K562 (cell line): ENCODE measurements around the gene ZBTB9. TPM values are rescaled to one million over a fixed set of nuclear protein-coding genes. Genes with fewer than 3 reads are reported as not detected.

Experiments used
- ARNT ChIP-seq, 2 experiments: fragments of 450-650 bp; IDR thresholded peaks; 2 replicates each; pipeline ENCODE4 v1.6.1; 2016; ENCODE audit warnings: mild to moderate bottlenecking in 1 of 2
- DPF2 ChIP-seq: fragments of 450-650 bp; IDR thresholded peaks from 2 replicates; pipeline ENCODE4 v1.6.1; 2016
- ELF2 ChIP-seq: fragments of 250-450 bp; sonication (Bioruptor Pico); IDR thresholded peaks from 2 replicates; pipeline ENCODE4 v1.5.0; 2021; ENCODE audit warnings: mild to moderate bottlenecking
- ETV1 ChIP-seq: fragments of 450-650 bp; conservative IDR thresholded peaks from 2 replicates; pipeline ENCODE4 v1.6.1; 2016; ENCODE audit warnings: missing genetic modification characterization, control low read depth, low read depth, missing compliant biosample characterization
- HDAC3 ChIP-seq: fragments of 450-650 bp; IDR thresholded peaks from 2 replicates; pipeline ENCODE4 v1.6.1; 2018; ENCODE audit warnings: borderline replicate concordance, mild to moderate bottlenecking, moderate library complexity; ENCODE audit not compliant: partially characterized antibody
- HDGF ChIP-seq: fragments of 450-650 bp; IDR thresholded peaks from 2 replicates; pipeline ENCODE4 v1.6.1; 2016
- JUND ChIP-seq, 2 experiments: IDR thresholded peaks; 2 replicates in 1 of 2; 3 replicates in 1 of 2; pipeline ENCODE4 v1.6.1; 2011; ENCODE audit warnings: borderline replicate concordance in 2 of 2, low read depth in 2 of 2, low read length in 2 of 2, improper control_type of control experiment in 1 of 2, missing biosample characterization in 1 of 2, missing genetic modification characterization in 1 of 2, missing genetic modification reagents in 1 of 2
- KAT2B ChIP-seq: IDR thresholded peaks from one replicate; pipeline ENCODE4 v1.6.1; 2012; ENCODE audit warnings: low read depth, mild to moderate bottlenecking, control low read depth, inconsistent platforms, low read length, moderate library complexity
- L3MBTL2 ChIP-seq: fragments of 450-650 bp; IDR thresholded peaks from 2 replicates; pipeline ENCODE4 v1.6.1; 2016; ENCODE audit warnings: mild to moderate bottlenecking, moderate library complexity
- MCM7 ChIP-seq, 2 experiments: fragments of 450-650 bp; IDR thresholded peaks; 2 replicates each; pipeline ENCODE4 v1.6.1; 2016 to 2018
- MLLT1 ChIP-seq, 2 experiments: fragments of 450-650 bp; IDR thresholded peaks; 2 replicates each; pipeline ENCODE4 v1.6.1; 2016
- MTA2 ChIP-seq: fragments of 450-650 bp; IDR thresholded peaks from 2 replicates; pipeline ENCODE4 v1.6.1; 2016; ENCODE audit warnings: low read depth
- POLR2AphosphoS5 ChIP-seq: IDR thresholded peaks from 2 replicates; pipeline ENCODE4 v1.6.1; 2011; ENCODE audit warnings: mild to moderate bottlenecking, low read depth, low read length, moderate library complexity; ENCODE audit not compliant: control insufficient read depth, insufficient read depth
- PYGO2 ChIP-seq: fragments of 450-650 bp; IDR thresholded peaks from 2 replicates; pipeline ENCODE4 v1.6.1; 2016; ENCODE audit warnings: mild to moderate bottlenecking, missing genetic modification characterization, moderate library complexity, missing compliant biosample characterization
- SMAD2 ChIP-seq: fragments of 150-350 bp; IDR thresholded peaks from 2 replicates; pipeline ENCODE4 v1.6.1; 2014; ENCODE audit warnings: low read depth, mild to moderate bottlenecking, low read length
- SMARCE1 ChIP-seq: fragments of 450-650 bp; IDR thresholded peaks from 2 replicates; pipeline ENCODE4 v1.7.1; 2016; ENCODE audit warnings: mild to moderate bottlenecking
- SNAPC5 ChIP-seq: fragments of 250-450 bp; sonication (Bioruptor Pico); IDR thresholded peaks from 2 replicates; pipeline ENCODE4 v1.8.0; 2021; ENCODE audit warnings: moderate library complexity, mild to moderate bottlenecking, inconsistent platforms
- SNRNP70 ChIP-seq: fragments of 200-400 bp; formaldehyde crosslinking; optimal IDR thresholded peaks from 2 replicates; pipeline ENCODE3; 2017; ENCODE audit warnings: low read depth, low read length
- ZBTB7A ChIP-seq: IDR thresholded peaks from 2 replicates; pipeline ENCODE4 v1.6.1; 2011; ENCODE audit warnings: low read depth, mild to moderate bottlenecking, low read length, moderate library complexity, borderline replicate concordance; ENCODE audit not compliant: control insufficient read depth
- ZNF224 ChIP-seq: sonication (generic); formaldehyde crosslinking; IDR thresholded peaks from 2 replicates; pipeline ENCODE4 v1.8.0; 2022; ENCODE audit warnings: mild to moderate bottlenecking, missing genetic modification reagents
- ZNF324 ChIP-seq: fragments of 250-450 bp; sonication (Bioruptor Pico); IDR thresholded peaks from 2 replicates; pipeline ENCODE4 v1.4.0; 2020; ENCODE audit warnings: mild to moderate bottlenecking
- polyA plus RNA-seq, 8 experiments: library from polyadenylated mRNA; depleted of rRNA in 4 of 8; stranded (reverse) in 5 of 8; unstranded in 3 of 8; fragments of >200 nt; fragmentation: Nextera tagmentation in 2 of 8; fragmentation: Illumina TruSeq in 1 of 8; extraction: Ambion mirVana in 2 of 8; extraction: Trizol in 1 of 8; gene quantifications; 2 replicates each; pipeline versions ENCODE4 v1.2.1 to v1.2.3, GENCODE V29; 2011 to 2014; ENCODE audit warnings: inconsistent platforms in 1 of 8, missing spikeins in 1 of 8
- total RNA-seq, 7 experiments: library from RNA; depleted of rRNA in 6 of 7; stranded (reverse); fragments of >200 nt in 6 of 7; fragmentation: Illumina TruSeq in 2 of 7; extraction: Trizol in 2 of 7; gene quantifications; 2 replicates each; pipeline versions ENCODE4 v1.2.1 to v1.2.3, GENCODE V29; 2011 to 2021; ENCODE audit warnings: low replicate concordance in 1 of 7
- TF ChIP-seq, protein P1 (sequence below): fragments of 450-650 bp; IDR thresholded peaks from 2 replicates; pipeline ENCODE4 v1.6.1; 2016
- TF ChIP-seq, protein P2 (sequence below): fragments of 250-450 bp; sonication (Bioruptor Pico); IDR thresholded peaks from 2 replicates; pipeline ENCODE4 v1.8.0; 2022; ENCODE audit warnings: moderate library complexity, mild to moderate bottlenecking, inconsistent platforms
- TF ChIP-seq, protein P3 (sequence below): fragments of 450-650 bp; formaldehyde crosslinking; IDR thresholded peaks from 2 replicates; pipeline ENCODE4 v1.4.0; 2020; ENCODE audit warnings: mild to moderate bottlenecking, moderate library complexity
- TF ChIP-seq, protein P4 (sequence below), 2 experiments: fragments of 450-650 bp in 1 of 2; sonication (generic) in 1 of 2; formaldehyde crosslinking in 1 of 2; IDR thresholded peaks in 1 of 2; conservative IDR thresholded peaks in 1 of 2; 2 replicates each; pipeline versions ENCODE4 v1.6.1 to v1.8.1; 2016 to 2023; ENCODE audit warnings: mild to moderate bottlenecking in 2 of 2, moderate library complexity in 2 of 2, inconsistent platforms in 1 of 2, missing genetic modification reagents in 1 of 2

The ZBTB9 gene
- total and polyA plus RNA-seq, 9 of the 15 experiments (the other 6 are each of a cell fraction or from before 2014, with no cell fraction given) = 1.9 to 19.5 (median 10.4) TPM

GRCh38 chr6:33459226-33459625 lies 4.8 kb downstream of the ZBTB9 start (continued):
- TF ChIP-seq ELF2 (CRISPR knock-in tag) (no peak), PYGO2 (tag) (no peak), L3MBTL2 (no peak), DPF2 (peak; percentile 27; the same call in 1 of the 2 replicates), HDGF (no peak), ZNF224 (CRISPR knock-in tag) (no peak), SMARCE1 (no peak), MTA2 (no peak), POLR2AphosphoS5 (no peak), HDAC3 (no peak), ZNF324 (CRISPR knock-in tag) (no peak), SNRNP70 (no peak), ZBTB7A (0 out of 2 replicates have a peak, but pooled peaks have one; percentile 21), JUND (IDR thresholded peaks at IDR 0.05; ENCODE audit: borderline replicate concordance, low read depth, low read length) (peak; percentile 81; the same call in 1 of the 2 replicates), JUND (tag; IDR thresholded peaks at IDR 0.05; ENCODE audit: borderline replicate concordance, low read depth, low read length) (peak; percentile 84; the same call in 2 of the 3 replicates), MLLT1 (IDR thresholded peaks at IDR 0.05) (no peak), KAT2B (no peak), SNAPC5 (CRISPR knock-in tag) (no peak), MCM7 (IDR thresholded peaks at IDR 0.05) (no peak), SMAD2 (no peak), ETV1 (tag) (no peak), ARNT (IDR thresholded peaks at IDR 0.05) (no peak)
- TF ChIP-seq, protein P1, sequence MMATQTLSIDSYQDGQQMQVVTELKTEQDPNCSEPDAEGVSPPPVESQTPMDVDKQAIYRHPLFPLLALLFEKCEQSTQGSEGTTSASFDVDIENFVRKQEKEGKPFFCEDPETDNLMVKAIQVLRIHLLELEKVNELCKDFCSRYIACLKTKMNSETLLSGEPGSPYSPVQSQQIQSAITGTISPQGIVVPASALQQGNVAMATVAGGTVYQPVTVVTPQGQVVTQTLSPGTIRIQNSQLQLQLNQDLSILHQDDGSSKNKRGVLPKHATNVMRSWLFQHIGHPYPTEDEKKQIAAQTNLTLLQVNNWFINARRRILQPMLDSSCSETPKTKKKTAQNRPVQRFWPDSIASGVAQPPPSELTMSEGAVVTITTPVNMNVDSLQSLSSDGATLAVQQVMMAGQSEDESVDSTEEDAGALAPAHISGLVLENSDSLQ = peak; percentile 86
- TF ChIP-seq, protein P2, sequence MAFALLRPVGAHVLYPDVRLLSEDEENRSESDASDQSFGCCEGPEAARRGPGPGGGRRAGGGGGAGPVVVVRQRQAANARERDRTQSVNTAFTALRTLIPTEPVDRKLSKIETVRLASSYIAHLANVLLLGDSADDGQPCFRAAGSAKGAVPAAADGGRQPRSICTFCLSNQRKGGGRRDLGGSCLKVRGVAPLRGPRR (CRISPR knock-in tag) = no peak
- TF ChIP-seq, protein P3, sequence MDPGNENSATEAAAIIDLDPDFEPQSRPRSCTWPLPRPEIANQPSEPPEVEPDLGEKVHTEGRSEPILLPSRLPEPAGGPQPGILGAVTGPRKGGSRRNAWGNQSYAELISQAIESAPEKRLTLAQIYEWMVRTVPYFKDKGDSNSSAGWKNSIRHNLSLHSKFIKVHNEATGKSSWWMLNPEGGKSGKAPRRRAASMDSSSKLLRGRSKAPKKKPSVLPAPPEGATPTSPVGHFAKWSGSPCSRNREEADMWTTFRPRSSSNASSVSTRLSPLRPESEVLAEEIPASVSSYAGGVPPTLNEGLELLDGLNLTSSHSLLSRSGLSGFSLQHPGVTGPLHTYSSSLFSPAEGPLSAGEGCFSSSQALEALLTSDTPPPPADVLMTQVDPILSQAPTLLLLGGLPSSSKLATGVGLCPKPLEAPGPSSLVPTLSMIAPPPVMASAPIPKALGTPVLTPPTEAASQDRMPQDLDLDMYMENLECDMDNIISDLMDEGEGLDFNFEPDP (CRISPR knock-in tag) = no peak
- TF ChIP-seq, protein P4, sequence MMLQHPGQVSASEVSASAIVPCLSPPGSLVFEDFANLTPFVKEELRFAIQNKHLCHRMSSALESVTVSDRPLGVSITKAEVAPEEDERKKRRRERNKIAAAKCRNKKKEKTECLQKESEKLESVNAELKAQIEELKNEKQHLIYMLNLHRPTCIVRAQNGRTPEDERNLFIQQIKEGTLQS (IDR thresholded peaks at IDR 0.05) = peak; percentile 90
- TF ChIP-seq, protein P4 (CRISPR knock-in tag; conservative IDR thresholded peaks at IDR 0.05) = no peak
